ENCODE measurements around the gene RAB2B.

RAB2B gene

DNA sequence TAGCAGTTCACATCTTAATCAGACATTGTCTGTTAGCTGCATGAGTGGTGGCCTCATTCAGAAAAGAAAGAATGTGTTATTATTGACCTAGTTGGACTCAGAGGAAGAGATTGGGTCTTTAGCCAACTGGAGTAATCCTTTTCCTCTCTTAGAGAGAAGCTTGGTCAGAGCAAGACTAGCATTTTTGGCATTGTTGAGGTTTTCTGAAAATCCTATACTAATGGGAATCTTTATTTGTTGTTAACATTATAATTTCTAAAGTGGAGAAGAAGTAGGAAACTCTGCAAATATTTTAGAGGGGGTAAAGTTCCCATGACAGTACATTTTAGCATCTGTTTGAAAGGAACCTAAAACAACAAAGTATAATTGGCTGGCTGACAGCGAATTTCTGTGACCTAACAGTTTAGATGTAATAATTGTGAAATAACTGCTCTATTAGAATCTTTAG, 9.9 kb upstream of the RAB2B start:
- no peaks in the 10 kb centered on the region for H3K4me1 ChIP-seq (ENCODE audit: control extremely low read depth in 1 of 4, control insufficient read depth in 4 of 4, insufficient read depth in 4 of 4, low read length in 3 of 4)
- CTCF ChIA-PET: interaction anchor here (2.0 to 3.4 kb wide), 2 partner anchors 9 to 12 kb away, joined by 13 to 21 read pairs; partner anchors contain the start of gene TOX4
- POLR2A ChIA-PET: no interaction called here
- no peaks in the 10 kb centered on the region for H3K27me3 ChIP-seq (replicated peaks in 2 of 5; ENCODE audit: control insufficient read depth in 4 of 5, insufficient read depth in 5 of 5, low read length in 4 of 5)
- no peak overlapping the region for H3K4me3 ChIP-seq (ENCODE audit: control insufficient read depth in 1 of 7, extremely low read depth in 1 of 7, insufficient read depth in 4 of 7, low read depth in 2 of 7, low read length in 6 of 7)
- 100% methylated on average over 1 of the region's 1 CpG for whole genome bisulfite sequencing (ENCODE audit: insufficient coverage)
- DNase-seq: no peak
- no peaks in the 10 kb centered on the region for H3K9me3 ChIP-seq (ENCODE audit: control extremely low read depth in 1 of 5, control insufficient read depth in 4 of 5, insufficient read depth in 2 of 5, low read depth in 1 of 5, low read length in 4 of 5)
- H3K27ac ChIP-seq (ENCODE audit: insufficient read depth in 1 of 2, low read depth in 1 of 2, low read length in 2 of 2, poor library complexity in 1 of 2, severe bottlenecking in 2 of 2): no peak overlapping the region
- H3K36me3 ChIP-seq (ENCODE audit: control insufficient read depth in 4 of 4, insufficient read depth in 4 of 4, low read length in 3 of 4): peaks cover 15 to 40% (median 27%) of the 10 kb centered on the region in 4 experiments

DNA sequence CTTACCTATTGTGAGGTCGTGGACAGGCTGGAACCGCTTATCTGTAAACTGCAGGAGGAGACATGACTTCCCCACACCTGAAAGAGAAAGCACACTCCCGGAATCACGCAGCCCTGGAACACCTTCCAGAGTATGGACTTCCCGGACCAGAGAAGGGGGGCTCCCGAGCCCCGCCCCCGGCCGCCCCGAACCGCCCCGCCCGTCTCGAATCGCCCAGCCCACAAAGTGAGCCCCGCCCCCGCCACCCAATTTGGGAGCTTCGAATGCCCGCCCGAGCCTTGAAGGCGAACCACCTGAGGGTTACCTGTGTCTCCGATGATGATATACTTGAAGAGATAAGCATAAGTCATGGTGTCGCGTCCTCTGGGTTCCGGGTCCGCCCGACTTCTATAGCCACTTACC, 235 bp downstream of the RAB2B start:
- no peaks in the 10 kb centered on the region for H3K9me3 ChIP-seq (ENCODE audit: control extremely low read depth in 1 of 5, control insufficient read depth in 4 of 5, insufficient read depth in 2 of 5, low read depth in 1 of 5, low read length in 4 of 5)
- H3K4me1 ChIP-seq (ENCODE audit: control extremely low read depth in 1 of 4, control insufficient read depth in 4 of 4, insufficient read depth in 4 of 4, low read length in 3 of 4): peaks cover 12 to 19% (median 15%) of the 10 kb centered on the region in 4 experiments
- ChIA-PET POLR2A (interaction anchor here (0.7 to 1.8 kb wide), 4 partner anchors 10 to 245 kb away, joined by 3 to 11 read pairs (median 5); partner anchors contain the start of gene CHD8), CTCF (interaction anchor here (1.4 to 3.4 kb wide), 5 partner anchors 10 to 32 kb away, joined by 5 to 23 read pairs (median 17); partner anchors contain the start of gene CHD8)
- 0% methylated on average over 17 of the region's 27 CpGs for WGBS (ENCODE audit: insufficient coverage)
- peaks cover 4 to 22% (median 8%) of the 10 kb centered on the region in 4 experiments for H3K36me3 ChIP-seq (ENCODE audit: control insufficient read depth in 4 of 4, insufficient read depth in 4 of 4, low read length in 3 of 4)
- no peaks in the 10 kb centered on the region for H3K27me3 ChIP-seq (replicated peaks in 2 of 5; ENCODE audit: control insufficient read depth in 4 of 5, insufficient read depth in 5 of 5, low read length in 4 of 5)
- DNase-seq: peak in 1 of 3 donors; percentile 83
- peak overlapping the region; percentile 69 to 97 for H3K27ac ChIP-seq (ENCODE audit: insufficient read depth in 1 of 2, low read depth in 1 of 2, low read length in 2 of 2, poor library complexity in 1 of 2, severe bottlenecking in 2 of 2)
- H3K4me3 ChIP-seq (ENCODE audit: control insufficient read depth in 1 of 7, extremely low read depth in 1 of 7, insufficient read depth in 4 of 7, low read depth in 2 of 7, low read length in 6 of 7): peak overlapping the region; percentile 82 to 100 (median 98)

DNA sequence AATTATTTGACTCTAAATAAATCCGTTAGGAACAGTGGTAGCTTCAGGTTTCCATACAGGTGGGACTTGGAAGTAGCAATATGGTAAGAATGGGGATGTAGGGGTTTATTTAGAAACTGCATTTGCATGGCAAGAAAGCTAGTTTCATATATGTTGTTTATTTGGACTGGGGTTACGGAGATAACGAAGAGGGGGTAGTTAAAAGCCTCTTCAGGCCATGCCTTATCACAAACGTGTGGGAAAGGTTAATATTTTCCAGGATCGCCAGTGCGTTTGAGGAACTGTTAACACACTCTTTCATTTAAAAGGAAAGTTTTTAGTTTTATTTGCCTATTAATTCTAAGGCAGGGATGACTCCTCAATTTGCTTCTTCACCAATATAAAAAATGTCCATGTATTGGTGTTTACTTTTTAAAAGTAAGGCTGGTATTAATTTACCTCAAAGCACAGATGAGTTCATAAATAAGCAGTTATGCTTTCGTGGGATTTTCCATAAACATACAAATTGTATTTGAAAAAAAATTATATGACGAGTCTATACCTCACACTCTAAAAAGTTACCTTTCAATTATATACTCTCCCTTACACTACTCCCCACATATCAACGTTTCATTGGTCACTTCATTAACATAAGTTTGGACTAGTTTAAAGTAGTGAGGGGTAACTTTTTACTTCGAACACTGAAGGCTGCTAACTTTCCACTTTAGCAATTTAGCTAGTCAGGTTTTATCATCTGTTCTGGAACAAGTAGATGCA, 814 bp downstream of the RAB2B start:
- ChIA-PET POLR2A (interaction anchor here (0.7 to 1.8 kb wide), 4 partner anchors 10 to 244 kb away, joined by 3 to 11 read pairs (median 5); partner anchors contain the start of gene CHD8), CTCF (interaction anchor here (1.6 to 3.4 kb wide), 4 partner anchors 9 to 22 kb away, joined by 5 to 23 read pairs (median 19); partner anchors contain the start of gene CHD8)
- WGBS (ENCODE audit: insufficient coverage): 100% methylated on average over 2 of the region's 10 CpGs
- Histone ChIP-seq H3K36me3 (ENCODE audit: control insufficient read depth in 4 of 4, insufficient read depth in 4 of 4, low read length in 3 of 4) (peaks cover 4 to 22% (median 8%) of the 10 kb centered on the region in 4 experiments), H3K4me1 (ENCODE audit: control extremely low read depth in 1 of 4, control insufficient read depth in 4 of 4, insufficient read depth in 4 of 4, low read length in 3 of 4) (peaks cover 12 to 19% (median 15%) of the 10 kb centered on the region in 4 experiments), H3K9me3 (ENCODE audit: control extremely low read depth in 1 of 5, control insufficient read depth in 4 of 5, insufficient read depth in 2 of 5, low read depth in 1 of 5, low read length in 4 of 5) (no peaks in the 10 kb centered on the region), H3K27me3 (replicated peaks in 2 of 5; ENCODE audit: control insufficient read depth in 4 of 5, insufficient read depth in 5 of 5, low read length in 4 of 5) (no peaks in the 10 kb centered on the region), H3K27ac (ENCODE audit: insufficient read depth in 1 of 2, low read depth in 1 of 2, low read length in 2 of 2, poor library complexity in 1 of 2, severe bottlenecking in 2 of 2) (peak overlapping the region; percentile 69 to 97), H3K4me3 (ENCODE audit: control insufficient read depth in 1 of 7, extremely low read depth in 1 of 7, insufficient read depth in 4 of 7, low read depth in 2 of 7, low read length in 6 of 7) (peak overlapping the region; percentile 24 to 100 (median 98))
- DNase-seq: no peak

DNA sequence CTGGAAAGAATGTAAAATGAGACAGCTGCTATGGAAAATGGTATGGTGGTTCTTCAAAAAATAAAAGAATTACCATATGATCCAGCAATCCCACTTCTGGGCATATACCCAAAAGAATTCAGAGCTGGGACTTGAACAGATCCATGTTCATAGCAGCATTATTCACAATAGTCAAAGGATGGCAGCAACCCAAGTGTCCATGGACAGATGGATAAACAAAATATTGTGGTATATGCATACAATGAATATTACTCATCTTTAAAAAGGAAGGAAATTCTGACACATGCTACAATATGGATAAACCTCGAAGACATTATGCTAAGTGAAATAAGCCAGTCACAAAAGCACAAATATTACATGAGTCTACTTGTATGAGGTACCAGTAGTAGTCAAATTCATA, 9.1 kb downstream of the RAB2B start:
- Histone ChIP-seq H3K27me3 (replicated peaks in 2 of 5; ENCODE audit: control insufficient read depth in 4 of 5, insufficient read depth in 5 of 5, low read length in 4 of 5) (no peaks in the 10 kb centered on the region), H3K27ac (ENCODE audit: insufficient read depth in 1 of 2, low read depth in 1 of 2, low read length in 2 of 2, poor library complexity in 1 of 2, severe bottlenecking in 2 of 2) (no peak overlapping the region), H3K9me3 (ENCODE audit: control extremely low read depth in 1 of 5, control insufficient read depth in 4 of 5, insufficient read depth in 2 of 5, low read depth in 1 of 5, low read length in 4 of 5) (no peaks in the 10 kb centered on the region), H3K4me1 (ENCODE audit: control extremely low read depth in 1 of 4, control insufficient read depth in 4 of 4, insufficient read depth in 4 of 4, low read length in 3 of 4) (no peaks in the 10 kb centered on the region), H3K36me3 (ENCODE audit: control insufficient read depth in 4 of 4, insufficient read depth in 4 of 4, low read length in 3 of 4) (peaks cover 11 to 60% (median 29%) of the 10 kb centered on the region in 4 experiments), H3K4me3 (ENCODE audit: control insufficient read depth in 1 of 7, extremely low read depth in 1 of 7, insufficient read depth in 4 of 7, low read depth in 2 of 7, low read length in 6 of 7) (no peak overlapping the region)
- DNase-seq: no peak
- WGBS (ENCODE audit: insufficient coverage): no CpG with 5 or more reads among the region's 1 CpG
- CTCF ChIA-PET: interaction anchor here (3.1 kb wide), 1 partner anchor 9 kb away, joined by 17 read pairs; the partner anchor contains the start of genes RAB2B and TOX4
- POLR2A ChIA-PET: no interaction called here

DNA sequence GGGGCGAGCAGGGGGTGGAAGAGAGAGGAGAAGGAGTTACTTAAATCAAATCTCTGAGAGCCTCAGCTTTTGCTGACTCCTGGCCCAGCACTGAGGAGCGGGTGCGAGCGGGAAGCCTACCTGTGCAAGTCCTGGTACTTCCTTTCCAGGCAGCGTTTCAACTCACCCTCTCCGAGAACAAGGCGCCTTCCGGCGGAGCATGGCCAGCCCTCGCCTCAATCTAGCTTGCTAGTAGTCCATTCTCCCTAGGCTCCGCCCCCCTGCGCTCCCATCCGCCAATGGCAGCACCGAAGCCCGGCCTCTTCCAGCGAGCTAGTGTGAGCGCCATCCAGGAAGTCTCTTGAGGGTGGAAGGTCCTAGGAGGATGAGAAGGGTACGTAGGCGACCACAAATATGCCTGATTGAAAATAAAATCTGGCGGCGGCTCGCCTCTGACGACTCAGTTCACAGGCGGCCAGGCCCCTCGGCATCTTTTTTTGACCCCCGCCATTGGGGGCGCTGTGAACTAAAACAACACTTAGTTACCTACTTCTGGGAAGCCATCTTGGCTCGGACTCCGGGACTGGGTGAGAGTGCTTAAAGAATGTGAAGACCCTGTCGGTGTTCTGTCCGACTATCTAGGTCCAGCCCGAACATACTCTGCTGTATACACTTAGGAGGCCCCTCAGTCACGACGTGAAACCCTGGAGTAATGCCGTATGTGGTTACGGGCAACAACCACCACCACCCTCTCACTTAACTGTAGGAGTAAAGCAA, 20.7 kb downstream of the RAB2B start, which contains the start of gene CHD8:
TSS of gene CHD8 (minus strand) at position 212 of the 756 bp plus-strand sequence. CDS start 24,480 bp downstream, outside the sequence.
- H3K27me3 ChIP-seq (replicated peaks in 2 of 5; ENCODE audit: control insufficient read depth in 4 of 5, insufficient read depth in 5 of 5, low read length in 4 of 5): no peaks in the 10 kb centered on the region
- H3K27ac ChIP-seq (ENCODE audit: insufficient read depth in 1 of 2, low read depth in 1 of 2, low read length in 2 of 2, poor library complexity in 1 of 2, severe bottlenecking in 2 of 2): peak within 1 kb of the TSS; percentile 94 to 98
- WGBS (ENCODE audit: insufficient coverage): under 1% methylated on average over 26 of the region's 36 CpGs
- peaks cover 5 to 19% (median 10%) of the 10 kb centered on the region in 4 experiments for H3K36me3 ChIP-seq (ENCODE audit: control insufficient read depth in 4 of 4, insufficient read depth in 4 of 4, low read length in 3 of 4)
- peak; percentile 100 for DNase-seq
- ChIA-PET POLR2A (interaction anchor here (0.6 to 1.9 kb wide), 4 partner anchors 19 to 127 kb away, joined by 4 to 11 read pairs (median 8); partner anchors contain the start of genes METTL3, RAB2B and TOX4), CTCF (interaction anchor here (0.6 to 6.3 kb wide), 11 partner anchors 9 to 199 kb away, joined by 3 to 23 read pairs (median 3); partner anchors contain the start of genes RAB2B and TOX4)
- no peaks in the 10 kb centered on the region for H3K9me3 ChIP-seq (ENCODE audit: control extremely low read depth in 1 of 5, control insufficient read depth in 4 of 5, insufficient read depth in 2 of 5, low read depth in 1 of 5, low read length in 4 of 5)
- H3K4me3 ChIP-seq (ENCODE audit: control insufficient read depth in 1 of 7, extremely low read depth in 1 of 7, insufficient read depth in 4 of 7, low read depth in 2 of 7, low read length in 6 of 7): peak within 1 kb of the TSS; percentile 81 to 99 (median 96)
- H3K4me1 ChIP-seq (ENCODE audit: control extremely low read depth in 1 of 4, control insufficient read depth in 4 of 4, insufficient read depth in 4 of 4, low read length in 3 of 4): peaks cover 7 to 14% (median 10%) of the 10 kb centered on the region in 4 experiments

DNA sequence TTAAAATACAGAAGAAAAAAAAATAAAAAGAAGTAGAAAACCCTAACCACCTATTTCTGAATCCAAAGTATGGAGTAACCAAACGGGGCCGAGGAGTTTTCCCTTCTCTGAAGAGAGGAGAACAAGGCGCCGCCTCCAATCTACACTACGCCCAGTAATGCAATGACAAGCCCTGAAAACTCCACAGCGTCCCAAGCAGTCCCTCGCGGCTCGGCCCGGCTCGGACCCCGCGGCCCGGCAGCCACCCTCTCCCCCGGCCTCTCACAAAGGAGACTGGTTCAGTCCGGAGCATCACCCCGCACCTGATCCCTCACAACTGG, 21.2 kb downstream of the RAB2B start:
- Histone ChIP-seq H3K27ac (ENCODE audit: insufficient read depth in 1 of 2, low read depth in 1 of 2, low read length in 2 of 2, poor library complexity in 1 of 2, severe bottlenecking in 2 of 2) (peak overlapping the region; percentile 72 to 89), H3K27me3 (replicated peaks in 2 of 5; ENCODE audit: control insufficient read depth in 4 of 5, insufficient read depth in 5 of 5, low read length in 4 of 5) (no peaks in the 10 kb centered on the region), H3K36me3 (ENCODE audit: control insufficient read depth in 4 of 4, insufficient read depth in 4 of 4, low read length in 3 of 4) (peaks cover 2 to 14% (median 7%) of the 10 kb centered on the region in 4 experiments), H3K4me1 (ENCODE audit: control extremely low read depth in 1 of 4, control insufficient read depth in 4 of 4, insufficient read depth in 4 of 4, low read length in 3 of 4) (peaks cover 7 to 14% (median 10%) of the 10 kb centered on the region in 4 experiments), H3K4me3 (ENCODE audit: control insufficient read depth in 1 of 7, extremely low read depth in 1 of 7, insufficient read depth in 4 of 7, low read depth in 2 of 7, low read length in 6 of 7) (peak overlapping the region; percentile 81 to 99 (median 96)), H3K9me3 (ENCODE audit: control extremely low read depth in 1 of 5, control insufficient read depth in 4 of 5, insufficient read depth in 2 of 5, low read depth in 1 of 5, low read length in 4 of 5) (no peaks in the 10 kb centered on the region)
- no peak for DNase-seq
- WGBS (ENCODE audit: insufficient coverage): 0% methylated on average over 12 of the region's 17 CpGs
- ChIA-PET CTCF (interaction anchor here (0.6 to 6.3 kb wide), 12 partner anchors 9 to 199 kb away, joined by 3 to 23 read pairs (median 3); partner anchors contain the start of genes RAB2B and TOX4), POLR2A (interaction anchor here (0.6 to 1.9 kb wide), 4 partner anchors 18 to 126 kb away, joined by 4 to 11 read pairs (median 8); partner anchors contain the start of genes METTL3, RAB2B and TOX4)
